B cell (primary cell): ENCODE data around the gene HGFAC. TPM values are rescaled to one million over a fixed set of nuclear protein-coding genes. Genes with fewer than 3 reads are reported as not detected.

Experiments used
- ATAC-seq: fragments of 200-7000 bp; cut with Tn5 transposase; one replicate; pipeline ENCODE4 v1.10.0; 2021; ENCODE audit warnings: low read depth, mild to moderate bottlenecking, moderate number of reproducible peaks, moderate library complexity
- CTCF ChIA-PET: fragments of 350-600 bp; sonication (Branson Sonifier 250); formaldehyde crosslinking; loops from one replicate; lab custom pipeline; 2021; ENCODE audit warnings: antibody characterized with exemption, inconsistent platforms; lab: Charles Lee
- POLR2A ChIA-PET: fragments of 350-600 bp; sonication (Branson Sonifier 250); formaldehyde crosslinking; loops from one replicate; lab custom pipeline; 2021; ENCODE audit warnings: antibody characterized with exemption; lab: Charles Lee
- DNase-seq: peaks from one replicate; pipeline ENCODE4 v3.0.0; 2013
- H2AFZ ChIP-seq: 2 replicates; pipeline ENCODE4 v1.6.1; 2012; ENCODE audit warnings: mild to moderate bottlenecking, low read depth, low read length; ENCODE audit not compliant: insufficient read depth, poor library complexity, severe bottlenecking
- H3K27ac ChIP-seq, 2 donors: 1 replicate in 1 of 2; 2 replicates in 1 of 2; pipeline ENCODE4 v1.5.1; 2012 to 2013; ENCODE audit warnings: low read length in 2 of 2, mild to moderate bottlenecking in 2 of 2, moderate library complexity in 1 of 2
- H3K27me3 ChIP-seq, 4 experiments: fragments of 200-600 bp in 1 of 4; sonication (generic) in 1 of 4; replicated peaks in 1 of 4; 1 replicate in 2 of 4; 2 replicates in 2 of 4; pipeline versions ENCODE4 v1.6.1 to v1.7.0; 2013 to 2016; ENCODE audit warnings: low read length in 3 of 4, mild to moderate bottlenecking in 2 of 4, mixed read lengths in 1 of 4, moderate library complexity in 1 of 4; ENCODE audit not compliant: insufficient read depth in 4 of 4, control insufficient read depth in 3 of 4; ENCODE audit errors: control extremely low read depth in 1 of 4
- H3K36me3 ChIP-seq, 2 experiments: replicated peaks in 1 of 2; 1 replicate in 1 of 2; 2 replicates in 1 of 2; pipeline versions ENCODE4 v1.6.1 to v1.7.1; 2013; ENCODE audit warnings: low read length in 1 of 2; ENCODE audit not compliant: insufficient read depth in 2 of 2, control insufficient read depth in 1 of 2; ENCODE audit errors: control extremely low read depth in 1 of 2, extremely low read depth in 1 of 2
- H3K4me1 ChIP-seq, 2 donors: fragments of 200-600 bp in 1 of 2; sonication (generic) in 1 of 2; 1 replicate in 1 of 2; 2 replicates in 1 of 2; pipeline versions ENCODE4 v1.5.1 to v1.6.1; 2013 to 2017; ENCODE audit warnings: low read length in 2 of 2; ENCODE audit not compliant: control insufficient read depth in 2 of 2, insufficient read depth in 2 of 2
- H3K4me2 ChIP-seq: replicated peaks from 2 replicates; pipeline ENCODE3; 2012; ENCODE audit warnings: mild to moderate bottlenecking, low read depth, low read length; ENCODE audit not compliant: poor library complexity, severe bottlenecking
- H3K4me3 ChIP-seq, 5 experiments: fragments of 200-600 bp in 1 of 5; sonication (generic) in 1 of 5; 1 replicate in 3 of 5; 2 replicates in 2 of 5; pipeline versions ENCODE4 v1.5.1 to v1.7.0; 2011 to 2016; ENCODE audit warnings: low read length in 4 of 5, mild to moderate bottlenecking in 4 of 5, low read depth in 2 of 5, control low read depth in 1 of 5, moderate library complexity in 1 of 5; ENCODE audit not compliant: insufficient read depth in 1 of 5; ENCODE audit errors: control extremely low read depth in 1 of 5, extremely low read depth in 1 of 5
- H3K79me2 ChIP-seq: fragments of 200-600 bp; sonication (generic); one replicate; pipeline ENCODE4 v1.6.0; 2016; ENCODE audit warnings: low read length; ENCODE audit not compliant: control insufficient read depth, insufficient read depth
- H3K9ac ChIP-seq: fragments of 200-600 bp; sonication (generic); 2 replicates; pipeline ENCODE4 v1.6.1; 2017; ENCODE audit warnings: mild to moderate bottlenecking, low read length, moderate library complexity
- H3K9me3 ChIP-seq, 3 donors: one replicate each; pipeline versions ENCODE4 v1.6.1 to v1.7.1; 2013; ENCODE audit warnings: low read length in 2 of 3; ENCODE audit not compliant: control insufficient read depth in 2 of 3, insufficient read depth in 1 of 3; ENCODE audit errors: control extremely low read depth in 1 of 3
- H4K20me1 ChIP-seq: 2 replicates; pipeline ENCODE4 v1.6.0; 2012; ENCODE audit warnings: mild to moderate bottlenecking, low read length; ENCODE audit not compliant: insufficient read depth, control insufficient read depth, poor library complexity, severe bottlenecking
- H3K27ac Mint-ChIP-seq: one replicate; pipeline ENCODE4 v1.8.0; 2021; ENCODE audit warnings: mixed read lengths
- H3K27me3 Mint-ChIP-seq: one replicate; pipeline ENCODE4 v1.8.0; 2021; ENCODE audit warnings: mixed read lengths
- H3K4me1 Mint-ChIP-seq: one replicate; pipeline ENCODE4 v1.8.0; 2021; ENCODE audit warnings: mixed read lengths
- H3K4me3 Mint-ChIP-seq: one replicate; pipeline ENCODE4 v1.8.0; 2021; ENCODE audit warnings: mixed read lengths
- H3K9me3 Mint-ChIP-seq: one replicate; pipeline ENCODE4 v1.8.0; 2022; ENCODE audit warnings: mixed read lengths; ENCODE audit not compliant: insufficient read depth
- CTCF ChIP-seq: fragments of 200-600 bp; IDR thresholded peaks from one replicate; pipeline ENCODE4 v1.8.0; 2022; ENCODE audit warnings: antibody characterized with exemption, mild to moderate bottlenecking
- EZH2 ChIP-seq: IDR thresholded peaks from 2 replicates; pipeline ENCODE4 v1.6.1; 2012; ENCODE audit warnings: borderline replicate concordance, low read depth, mild to moderate bottlenecking, moderate library complexity, low read length; ENCODE audit not compliant: insufficient read depth, poor library complexity, severe bottlenecking
- WGBS: methylation state at CpG from one replicate; pipeline ENCODE4 v1.1.5; 2013; ENCODE audit warnings: missing lambda C conversion rate; ENCODE audit not compliant: insufficient coverage; 5-methylcytosine and 5-hydroxymethylcytosine counted together
- intact Hi-C: fragments of 100-400 bp; cut with micrococcal nuclease; formaldehyde crosslinking; loops from one replicate; pipeline ENCODE4 v1.10.0; 2022
- polyA plus RNA-seq: library from polyadenylated mRNA; depleted of rRNA; stranded (reverse); fragments of >200 nt; gene quantifications from 2 replicates; pipeline ENCODE4 v1.2.3, GENCODE V29; 2012
- total RNA-seq, 2 donors: library from RNA; stranded (reverse); fragments of 120-200 nt in 1 of 2; gene quantifications; 1 replicate in 1 of 2; 2 replicates in 1 of 2; pipeline versions ENCODE4 v1.2.3 to v1.2.4, GENCODE V29; 2013 to 2022

The HGFAC gene
- total and polyA plus RNA-seq, 2 donors (not counting 1 experiment from before 2014, with no cell fraction given) = not detected

DNA sequence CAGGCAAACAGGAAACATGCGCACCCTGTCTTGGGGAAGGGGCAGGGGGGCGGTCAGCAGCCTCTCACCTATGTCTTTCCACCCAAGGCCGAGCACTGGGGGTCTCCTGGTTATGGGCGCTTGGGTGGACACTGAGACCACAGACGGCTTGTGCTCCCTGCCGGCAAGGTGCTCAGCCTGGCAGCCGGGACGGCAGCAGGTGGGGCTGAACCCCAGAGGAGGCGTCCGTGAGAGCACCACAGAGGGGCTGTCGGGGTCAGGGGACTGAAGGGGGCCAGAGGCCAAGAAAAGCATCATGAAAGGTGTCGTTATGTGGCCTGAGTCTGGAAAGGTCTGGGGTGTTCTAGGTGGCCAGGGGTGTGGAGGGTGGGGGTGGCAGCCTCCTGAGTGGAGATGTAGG lies 40.9 kb downstream of the HGFAC start:
- no peak overlapping the region for H3K4me3 ChIP-seq
- no peak overlapping the region for H3K4me3 Mint-ChIP-seq
- no peaks in the 10 kb centered on the region for H3K27me3 Mint-ChIP-seq
- no peaks in the 10 kb centered on the region for H3K36me3 ChIP-seq
- H4K20me1 ChIP-seq = no peaks in the 10 kb centered on the region
- peaks cover 61% of the 10 kb centered on the region for H3K4me1 Mint-ChIP-seq
- CTCF ChIA-PET = interaction anchor here (3.5 kb wide), 1 partner anchor 136 kb away, joined by 16 read pairs; no protein-coding TSS in a partner anchor
- 90% methylated on average over 11 of the region's 12 CpGs for WGBS
- H3K9me3 ChIP-seq = no peaks in the 10 kb centered on the region
- TF ChIP-seq CTCF (no peak), EZH2 (no peak)
- no peaks in the 10 kb centered on the region for H3K9me3 Mint-ChIP-seq
- no peak for DNase-seq
- POLR2A ChIA-PET = interaction anchor here (0.7 kb wide), 1 partner anchor 10 kb away, joined by 3 read pairs; no protein-coding TSS in a partner anchor
- H3K9ac ChIP-seq = no peak overlapping the region
- H3K79me2 ChIP-seq = no peaks in the 10 kb centered on the region
- ATAC-seq = no peak
- no peak overlapping the region for H2AFZ ChIP-seq
- peak overlapping the region; percentile 26 for H3K27ac Mint-ChIP-seq
- intact Hi-C loops = loop anchor here (5.0 to 10.0 kb wide), 3 partner anchors 95 to 438 kb away; no protein-coding TSS in a partner anchor
- no peak overlapping the region for H3K4me2 ChIP-seq
- peaks cover 0 to 4% (median 0%) of the 10 kb centered on the region in 4 experiments for H3K27me3 ChIP-seq
- H3K4me1 ChIP-seq = peaks cover 47 to 75% of the 10 kb centered on the region in 2 donors
- no peak overlapping the region for H3K27ac ChIP-seq

DNA sequence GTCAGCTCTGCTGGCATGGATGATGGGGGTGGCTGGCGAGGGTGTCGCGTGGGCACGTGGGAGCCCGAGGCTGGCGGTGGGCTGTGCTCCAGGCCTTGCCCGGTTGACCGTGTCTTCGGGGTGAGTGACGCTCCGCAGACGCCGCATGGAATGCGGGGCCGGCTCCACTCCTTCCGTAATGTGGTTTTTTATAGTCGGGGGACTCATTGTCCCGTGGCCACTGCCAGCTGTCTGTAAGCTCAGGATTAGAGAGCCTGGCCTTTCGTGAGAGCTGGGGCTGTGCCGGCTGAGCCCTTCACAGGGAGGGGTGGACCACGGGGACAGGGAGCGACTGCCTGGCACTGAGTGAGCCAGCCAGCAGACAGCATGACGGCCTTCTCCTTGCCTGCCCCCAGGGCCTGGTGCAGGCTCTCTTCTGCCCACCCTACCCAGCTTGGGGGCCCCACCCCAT lies 41.7 kb downstream of the HGFAC start:
- H3K27me3 Mint-ChIP-seq = no peaks in the 10 kb centered on the region
- no peaks in the 10 kb centered on the region for H3K79me2 ChIP-seq
- H3K9me3 Mint-ChIP-seq = no peaks in the 10 kb centered on the region
- POLR2A ChIA-PET = interaction anchor here (0.7 kb wide), 1 partner anchor 11 kb away, joined by 3 read pairs; no protein-coding TSS in a partner anchor
- H3K4me1 Mint-ChIP-seq = peaks cover 67% of the 10 kb centered on the region
- DNase-seq (peak; percentile 46), ATAC-seq (no peak)
- intact Hi-C loops = loop anchor here (5.0 to 10.0 kb wide), 3 partner anchors 96 to 439 kb away; no protein-coding TSS in a partner anchor
- peak overlapping the region in 1 of 2 donors; percentile 87 for H3K27ac ChIP-seq
- no peaks in the 10 kb centered on the region for H3K36me3 ChIP-seq
- no peaks in the 10 kb centered on the region for H3K9me3 ChIP-seq
- 59% methylated on average over 23 of the region's 23 CpGs for WGBS
- H4K20me1 ChIP-seq = no peaks in the 10 kb centered on the region
- no peak overlapping the region for H2AFZ ChIP-seq
- peak overlapping the region in 3 of 5 experiments; percentile 49 to 71 (median 63) for H3K4me3 ChIP-seq
- peaks cover 47 to 80% of the 10 kb centered on the region in 2 donors for H3K4me1 ChIP-seq
- H3K27ac Mint-ChIP-seq = peak overlapping the region; percentile 84
- no peak overlapping the region for H3K9ac ChIP-seq
- TF ChIP-seq CTCF (no peak), EZH2 (no peak)
- H3K27me3 ChIP-seq = peaks cover 0 to 4% (median 0%) of the 10 kb centered on the region in 4 experiments
- peak overlapping the region; percentile 87 for H3K4me3 Mint-ChIP-seq
- peak overlapping the region; percentile 94 for H3K4me2 ChIP-seq
- CTCF ChIA-PET = interaction anchor here (3.5 kb wide), 1 partner anchor 137 kb away, joined by 16 read pairs; no protein-coding TSS in a partner anchor
